ENCODE results near the gene NME3.

NME3 gene

DNA sequence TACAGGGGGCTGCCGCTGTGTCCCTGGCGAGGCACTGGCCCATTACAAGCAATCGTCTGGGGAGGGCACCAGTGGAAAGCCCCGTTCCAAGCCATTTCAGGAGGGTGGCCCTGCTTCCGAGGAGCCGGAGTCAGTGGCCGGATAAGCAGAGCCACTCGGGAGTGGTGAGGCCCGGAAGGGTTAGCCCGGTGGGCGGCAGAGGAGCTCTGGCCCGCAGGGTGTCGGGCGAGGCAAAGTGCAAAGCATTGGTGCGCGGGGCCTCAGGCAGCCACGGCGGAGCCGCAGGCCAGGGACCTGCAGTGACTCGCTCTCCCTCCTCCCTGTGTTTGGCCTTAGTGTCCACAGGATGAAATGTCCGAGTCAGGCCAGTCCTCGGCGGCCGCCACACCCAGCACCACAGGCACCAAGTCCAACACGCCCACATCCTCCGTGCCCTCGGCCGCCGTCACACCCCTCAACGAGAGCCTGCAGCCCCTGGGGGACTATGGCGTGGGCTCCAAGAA is 24.6 kb downstream of the NME3 start:
- no peak for TF ChIP-seq CTCF (IDR thresholded peaks at IDR 0.05; ENCODE audit: borderline replicate concordance, insufficient read depth, low read depth, low read length)
- no peak overlapping the region for H3K4me3 ChIP-seq (ENCODE audit: low read depth, low read length)

DNA sequence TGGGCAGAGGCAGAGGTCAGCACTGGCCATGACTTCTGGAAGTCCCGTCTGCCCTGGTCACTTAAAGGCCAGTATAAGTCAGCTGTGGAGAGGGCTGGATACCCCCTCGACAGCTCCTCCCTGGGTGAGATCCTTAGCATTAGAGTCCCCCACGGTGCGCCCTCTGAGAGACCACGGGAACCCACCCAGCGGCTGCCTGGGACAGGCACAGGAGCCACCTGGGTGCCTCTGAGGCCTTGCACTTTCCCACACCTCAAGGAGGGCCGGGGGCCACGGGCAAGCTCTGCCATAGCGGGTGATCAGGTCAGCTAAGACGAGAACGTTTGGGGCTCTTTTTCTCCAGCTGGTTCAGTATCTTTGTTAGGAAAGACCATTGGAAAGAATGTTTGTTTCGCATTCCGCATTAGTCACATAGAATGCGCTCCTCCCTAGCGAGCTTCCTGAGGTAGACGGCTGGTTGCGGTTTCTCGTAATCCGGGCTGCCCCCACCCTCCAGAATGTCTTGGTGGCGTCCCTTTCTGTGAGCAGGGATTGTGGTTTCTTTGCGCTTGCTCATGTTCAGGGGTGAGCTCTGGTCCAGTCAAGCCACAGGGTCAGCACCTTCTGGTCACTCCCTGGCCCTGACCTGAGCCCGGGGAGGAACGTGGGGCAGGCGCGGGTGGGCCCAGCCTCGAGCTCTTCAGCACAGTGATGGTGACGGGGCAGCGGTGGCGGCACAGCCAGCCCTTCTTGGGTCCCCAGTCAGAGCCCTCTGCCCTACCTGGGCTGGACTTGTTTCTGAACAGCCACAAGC is 25.2 kb downstream of the NME3 start:
- no peak overlapping the region for H3K4me3 ChIP-seq (ENCODE audit: low read depth, low read length)
- no peak for TF ChIP-seq CTCF (IDR thresholded peaks at IDR 0.05; ENCODE audit: borderline replicate concordance, insufficient read depth, low read depth, low read length)

GRCh38 chr16:1745181-1745899 is 26.0 kb downstream of the NME3 start:
- H3K4me3 ChIP-seq (ENCODE audit: low read depth, low read length) = no peak overlapping the region
- TF ChIP-seq CTCF (IDR thresholded peaks at IDR 0.05; ENCODE audit: borderline replicate concordance, insufficient read depth, low read depth, low read length) = no peak

GRCh38 chr16:1744338-1744840 is 27.0 kb downstream of the NME3 start:
- no peak for TF ChIP-seq CTCF (IDR thresholded peaks at IDR 0.05; ENCODE audit: borderline replicate concordance, insufficient read depth, low read depth, low read length)
- no peak overlapping the region for H3K4me3 ChIP-seq (ENCODE audit: low read depth, low read length)

DNA sequence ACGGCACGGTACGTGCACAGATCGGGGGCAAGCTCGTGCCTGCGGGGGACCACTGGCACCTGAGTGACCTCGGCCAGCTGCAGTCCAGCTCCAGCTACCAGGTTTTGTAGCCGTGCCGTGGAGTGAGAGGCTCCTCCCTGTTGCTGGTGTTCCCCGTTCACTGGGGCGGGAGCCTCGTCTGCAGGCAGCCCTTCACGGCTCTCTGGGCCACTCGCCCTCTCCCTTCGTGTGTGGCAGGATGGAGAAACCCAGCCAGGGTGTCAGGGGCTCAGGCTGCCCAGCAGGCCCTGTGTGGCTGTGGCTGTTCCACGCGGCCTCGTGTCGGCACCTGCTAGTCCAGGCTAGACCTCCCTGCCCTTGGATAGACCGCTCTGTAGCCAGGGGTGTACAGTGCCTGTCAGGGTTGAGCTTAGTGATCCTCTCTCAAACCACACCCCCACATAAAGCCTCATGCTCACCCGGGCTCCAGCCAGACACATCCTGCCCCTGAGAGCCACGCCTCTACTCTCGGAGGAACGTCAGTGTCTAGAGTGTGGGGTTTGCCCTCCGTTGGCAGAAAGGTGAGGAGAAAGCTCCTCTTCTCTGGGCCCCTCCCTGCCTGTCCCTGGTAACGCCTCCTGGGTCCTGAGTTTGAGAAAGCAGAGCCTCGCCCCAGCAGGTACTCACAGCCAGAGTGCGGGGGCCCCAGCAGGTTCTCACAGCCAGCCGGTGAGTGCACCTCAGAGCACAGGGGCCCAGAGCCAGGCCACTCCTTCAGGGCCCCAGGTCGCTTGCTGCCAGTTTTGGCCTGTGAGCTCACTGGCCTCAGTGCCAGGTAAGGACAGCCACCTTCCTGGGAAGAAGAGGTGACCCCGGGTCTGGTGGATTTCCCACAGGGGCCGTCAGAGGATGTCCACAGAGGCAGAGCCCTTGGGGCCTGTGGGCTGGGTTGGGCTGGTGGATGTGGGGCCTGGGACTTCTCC is 27.7 kb downstream of the NME3 start:
- H3K4me3 ChIP-seq (ENCODE audit: low read depth, low read length) = no peak overlapping the region
- TF ChIP-seq CTCF (IDR thresholded peaks at IDR 0.05; ENCODE audit: borderline replicate concordance, insufficient read depth, low read depth, low read length) = no peak

DNA sequence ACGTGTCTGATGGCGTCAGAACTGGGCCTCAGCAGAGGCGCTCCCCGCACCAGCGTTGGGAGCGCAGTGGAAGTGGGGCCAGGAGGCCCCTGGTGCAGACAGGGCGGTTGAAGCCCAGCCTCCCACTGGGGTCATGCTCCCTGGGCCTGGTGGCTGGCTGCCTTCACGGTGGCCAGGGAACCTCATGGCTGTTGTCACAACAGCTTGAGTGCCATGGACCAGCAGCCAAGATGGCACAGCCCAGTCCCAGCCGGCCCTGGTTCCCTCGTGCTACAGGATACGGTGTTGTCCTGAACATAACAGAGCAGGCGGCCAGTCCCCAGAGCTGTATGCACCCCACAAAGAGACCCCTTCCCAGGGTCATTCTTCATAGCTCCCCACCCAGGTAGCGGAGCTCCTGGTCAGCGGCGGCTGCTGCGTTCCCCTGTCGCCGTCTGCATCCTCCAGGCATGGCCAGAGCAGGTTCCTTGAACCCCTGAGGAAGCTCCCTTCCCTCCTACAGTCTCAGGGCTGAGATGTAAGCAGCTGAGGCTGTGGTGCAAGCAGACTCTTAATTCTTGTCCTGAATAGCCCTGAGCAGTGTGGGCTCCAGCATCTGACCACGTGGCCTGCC is 29.7 kb downstream of the NME3 start:
- no peak overlapping the region for H3K4me3 ChIP-seq (ENCODE audit: low read depth, low read length)
- TF ChIP-seq CTCF (IDR thresholded peaks at IDR 0.05; ENCODE audit: borderline replicate concordance, insufficient read depth, low read depth, low read length) = no peak

All from GM12875 (cell line).